K562 (cell line): ENCODE results near the gene PRDM16. TPM values are rescaled to one million over a fixed set of nuclear protein-coding genes. Genes with fewer than 3 reads are reported as not detected.

Experiments
- ATAC-seq: fragments of 200-7000 bp; cut with Tn5 transposase; 3 replicates; pipeline ENCODE4 v1.9.1; 2020; ENCODE audit warnings: moderate library complexity
- BruUV-seq: library from RNA; stranded (reverse); fragments of 400-500 nt; replicated peaks from 2 replicates; lab custom pipeline; 2021; lab: Mats Ljungman, UMichigan
- CTCF ChIA-PET: fragments of 300-600 bp; formaldehyde crosslinking; extraction: SDS; loops from one replicate; lab custom pipeline; 2021; ENCODE audit warnings: low intra/inter-chr PET ratio; lab: Yijun Ruan, JAX
- POLR2A ChIA-PET: fragments of 300-600, 350-650 bp; sonication (Branson Sonifier 250); formaldehyde crosslinking; extraction: SDS; loops from one replicate; lab custom pipeline; 2021; ENCODE audit warnings: antibody characterized with exemption, inconsistent platforms; lab: Yijun Ruan, JAX
- DNase-seq, 4 experiments: peaks; one replicate each; pipeline versions ENCODE4 v3.0.0 to v3.0.0-alpha.2; 2011 to 2018; ENCODE audit warnings: low spot score in 3 of 4, mixed read lengths in 3 of 4; ENCODE audit errors: extremely low read depth in 1 of 4
- FAIRE-seq: peaks from 2 replicates; lab custom pipeline; 2011; peaks lifted over from hg19 to GRCh38; lab: Jason Lieb, UNC
- H2AFZ ChIP-seq: 2 replicates; pipeline ENCODE4 v1.6.0; 2011; ENCODE audit warnings: low read depth, low read length, control low read depth, inconsistent platforms
- H3K27ac ChIP-seq: fragments of 200-600 bp; 3 replicates; pipeline ENCODE4 v1.8.0; 2011; ENCODE audit warnings: low read depth, mild to moderate bottlenecking, control low read depth, inconsistent platforms, low read length, moderate library complexity, mixed read lengths; ENCODE audit errors: extremely low read depth
- H3K27me3 ChIP-seq, 2 experiments: fragments of 300-600 bp in 1 of 2; 2 replicates in 1 of 2; 3 replicates in 1 of 2; pipeline versions ENCODE4 v1.6.0 to v1.8.0; 2011; ENCODE audit warnings: inconsistent platforms in 2 of 2, low read length in 2 of 2, mild to moderate bottlenecking in 1 of 2, mixed read lengths in 1 of 2, moderate library complexity in 1 of 2; ENCODE audit not compliant: control insufficient read depth in 2 of 2, insufficient read depth in 2 of 2
- H3K36me3 ChIP-seq: fragments of 300-600 bp; 3 replicates; pipeline ENCODE4 v1.8.0; 2011; ENCODE audit warnings: mild to moderate bottlenecking, low read length, inconsistent platforms; ENCODE audit not compliant: control insufficient read depth, insufficient read depth
- H3K4me1 ChIP-seq, 2 experiments: fragments of 200-600 bp in 1 of 2; replicated peaks in 1 of 2; 2 replicates in 1 of 2; 3 replicates in 1 of 2; pipeline versions ENCODE4 v1.5.1 to v1.8.0; 2011; ENCODE audit warnings: inconsistent platforms in 2 of 2, low read length in 2 of 2, mild to moderate bottlenecking in 1 of 2, mixed read lengths in 1 of 2, moderate library complexity in 1 of 2; ENCODE audit not compliant: control insufficient read depth in 2 of 2, insufficient read depth in 2 of 2
- H3K4me2 ChIP-seq: 2 replicates; pipeline ENCODE4 v1.6.1; 2011; ENCODE audit warnings: low read length, control low read depth, inconsistent platforms, mixed read lengths; ENCODE audit not compliant: insufficient read depth
- H3K4me3 ChIP-seq: fragments of 200-600 bp; sonication (generic), shearing (Covaris generic); 2 replicates; pipeline ENCODE4 v1.5.1; 2016; ENCODE audit warnings: control low read depth, inconsistent platforms
- H3K79me2 ChIP-seq: fragments of 200-600 bp; 3 replicates; pipeline ENCODE4 v1.8.0; 2011; ENCODE audit warnings: low read length, inconsistent platforms; ENCODE audit not compliant: control insufficient read depth, insufficient read depth
- H3K9ac ChIP-seq, 2 experiments: 2 replicates each; pipeline versions ENCODE4 v1.6.0 to v1.6.1; 2011; ENCODE audit warnings: low read depth in 2 of 2, low read length in 2 of 2, control low read depth in 1 of 2, inconsistent platforms in 1 of 2, mild to moderate bottlenecking in 1 of 2, mixed read lengths in 1 of 2; ENCODE audit not compliant: insufficient read depth in 1 of 2
- H3K9me1 ChIP-seq: one replicate; pipeline ENCODE4 v1.6.0; 2011; ENCODE audit warnings: inconsistent platforms, mild to moderate bottlenecking, low read length, moderate library complexity; ENCODE audit not compliant: control insufficient read depth, insufficient read depth
- H3K9me3 ChIP-seq: replicated peaks from 2 replicates; pipeline ENCODE4 v1.5.1; 2011; ENCODE audit warnings: low read depth, low read length, inconsistent platforms; ENCODE audit not compliant: control insufficient read depth, insufficient read depth
- H4K20me1 ChIP-seq: replicated peaks from 2 replicates; pipeline ENCODE4 v1.6.1; 2011; ENCODE audit warnings: low read length, inconsistent platforms, mixed read lengths; ENCODE audit not compliant: control insufficient read depth, insufficient read depth
- ARID3B ChIP-seq: fragments of 250-450 bp; sonication (Bioruptor Pico); IDR thresholded peaks from 2 replicates; pipeline ENCODE4 v1.4.0; 2020; ENCODE audit warnings: borderline replicate concordance
- BRCA1 ChIP-seq, 2 experiments: fragments of 450-650 bp in 1 of 2; sonication (generic) in 1 of 2; formaldehyde crosslinking in 1 of 2; IDR thresholded peaks; 2 replicates each; pipeline versions ENCODE4 v1.5.0 to v1.6.1; 2017 to 2020; ENCODE audit warnings: mild to moderate bottlenecking in 1 of 2, missing genetic modification reagents in 1 of 2
- CCAR2 ChIP-seq: fragments of 200-400 bp; formaldehyde crosslinking; IDR thresholded peaks from 2 replicates; pipeline ENCODE4 v1.6.1; 2017; ENCODE audit warnings: mild to moderate bottlenecking, low read depth, low read length
- ETV1 ChIP-seq: fragments of 450-650 bp; conservative IDR thresholded peaks from 2 replicates; pipeline ENCODE4 v1.6.1; 2016; ENCODE audit warnings: missing genetic modification characterization, control low read depth, low read depth, missing compliant biosample characterization
- FOXM1 ChIP-seq, 2 experiments: fragments of 450-650 bp in 1 of 2; sonication (generic) in 1 of 2; formaldehyde crosslinking in 1 of 2; IDR thresholded peaks; 2 replicates each; pipeline versions ENCODE4 v1.6.1 to v1.9.0; 2017 to 2022; ENCODE audit warnings: low read depth in 2 of 2, mild to moderate bottlenecking in 2 of 2, missing genetic modification reagents in 1 of 2, moderate library complexity in 1 of 2
- GATAD2A ChIP-seq: fragments of 450-650 bp; IDR thresholded peaks from 2 replicates; pipeline ENCODE4 v1.6.1; 2017
- MEF2D ChIP-seq: conservative IDR thresholded peaks from 2 replicates; pipeline ENCODE4 v1.6.1; 2016; ENCODE audit warnings: low read depth, missing genetic modification characterization, missing compliant biosample characterization
- THRAP3 ChIP-seq: fragments of 450-650 bp; IDR thresholded peaks from 2 replicates; pipeline ENCODE4 v1.6.1; 2016; ENCODE audit warnings: mild to moderate bottlenecking, inconsistent platforms, borderline replicate concordance
- WGBS: fragments of 100-300 bp; shearing (Covaris generic); methylation state at CpG from one replicate; pipeline ENCODE4 v1.1.6; 2016; ENCODE audit warnings: low coverage, mixed read lengths; ENCODE audit not compliant: insufficient coverage; ENCODE audit errors: missing lambda C conversion rate; 5-methylcytosine and 5-hydroxymethylcytosine counted together
- in situ Hi-C: fragments of 300-500 bp; cut with MboI; formaldehyde crosslinking; loops from 4 replicates; pipeline ENCODE4 v1.15.0; 2018; ENCODE audit warnings: inconsistent platforms, mixed read lengths
- intact Hi-C: fragments of 100-400 bp; cut with micrococcal nuclease; formaldehyde crosslinking; loops from 2 replicates; pipeline ENCODE4 v1.14.2; 2022
- polyA plus RNA-seq, 8 experiments: library from polyadenylated mRNA; depleted of rRNA in 4 of 8; stranded (reverse) in 5 of 8; unstranded in 3 of 8; fragments of >200 nt; fragmentation: Nextera tagmentation in 2 of 8; fragmentation: Illumina TruSeq in 1 of 8; extraction: Ambion mirVana in 2 of 8; extraction: Trizol in 1 of 8; gene quantifications; 2 replicates each; pipeline versions ENCODE4 v1.2.1 to v1.2.3, GENCODE V29; 2011 to 2014; ENCODE audit warnings: inconsistent platforms in 1 of 8, missing spikeins in 1 of 8
- total RNA-seq, 7 experiments: library from RNA; depleted of rRNA in 6 of 7; stranded (reverse); fragments of >200 nt in 6 of 7; fragmentation: Illumina TruSeq in 2 of 7; extraction: Trizol in 2 of 7; gene quantifications; 2 replicates each; pipeline versions ENCODE4 v1.2.1 to v1.2.3, GENCODE V29; 2011 to 2021; ENCODE audit warnings: low replicate concordance in 1 of 7

Gene PRDM16
- total and polyA plus RNA-seq, 9 of the 15 experiments (the other 6 are each of a cell fraction or from before 2014, with no cell fraction given): 0.10 to 0.27 TPM; not detected in 7

GRCh38 chr1:3258386-3259003, 189.5 kb downstream of the PRDM16 start:
- no peak overlapping the region for H3K4me3 ChIP-seq
- H3K9ac ChIP-seq: no peak overlapping the region
- intact Hi-C loops (no loop called here), in situ Hi-C loops (no loop called here)
- no peaks in the 10 kb centered on the region; the same call in 1 of the 2 replicates for H4K20me1 ChIP-seq
- ATAC-seq (no peak), FAIRE-seq (no peak), DNase-seq (no peak)
- ChIA-PET CTCF (no interaction called here), POLR2A (no interaction called here)
- TF ChIP-seq ETV1 (tag): no peak
- TF ChIP-seq GATAD2A: no peak
- TF ChIP-seq CCAR2: no peak
- no peak for TF ChIP-seq MEF2D (tag)
- TF ChIP-seq FOXM1 (IDR thresholded peaks at IDR 0.05; ENCODE audit: low read depth): no peak
- TF ChIP-seq FOXM1 (CRISPR knock-in tag; IDR thresholded peaks at IDR 0.05; ENCODE audit: low read depth): no peak
- TF ChIP-seq ARID3B: no peak
- TF ChIP-seq THRAP3: no peak
- TF ChIP-seq BRCA1 (IDR thresholded peaks at IDR 0.05): no peak
- no peak for TF ChIP-seq BRCA1 (CRISPR knock-in tag; IDR thresholded peaks at IDR 0.05)
- H3K9me1 ChIP-seq: no peaks in the 10 kb centered on the region
- H2AFZ ChIP-seq: no peak overlapping the region
- H3K36me3 ChIP-seq: no peaks in the 10 kb centered on the region
- H3K27me3 ChIP-seq: peaks cover 4 to 29% of the 10 kb centered on the region in 2 experiments; a peak in 3 of 5 replicates
- BruUV-seq: no TSS peak
- WGBS: 0% methylated on average over 16 of the region's 16 CpGs
- H3K27ac ChIP-seq: no peak overlapping the region
- no peaks in the 10 kb centered on the region for H3K79me2 ChIP-seq
- peaks cover 0 to 4% of the 10 kb centered on the region in 2 experiments; a peak in 1 of 5 replicates for H3K4me1 ChIP-seq
- no peak overlapping the region for H3K4me2 ChIP-seq
- H3K9me3 ChIP-seq: no peaks in the 10 kb centered on the region
